GM18517 (cell line): ENCODE results near the gene MYO15B.
A peak's percentile ranks its signal among the peaks of the same experiment; 100 is the strongest.

Experiments used
- ATAC-seq: cut with Tn5 transposase; IDR thresholded peaks from one replicate; pipeline ENCODE4 v1.9.1; 2021; ENCODE audit warnings: mild to moderate bottlenecking, moderate library complexity; ENCODE audit not compliant: unreplicated experiment

MYO15B gene

GRCh38 chr17:75622771-75623273, 35.2 kb downstream of the MYO15B start:
- ATAC-seq, result no peak

GRCh38 chr17:75623386-75623785, 35.8 kb downstream of the MYO15B start:
- ATAC-seq, result no peak

GRCh38 chr17:75624021-75624420, 36.4 kb downstream of the MYO15B start:
- ATAC-seq, result no peak

GRCh38 chr17:75624714-75625345, 37.2 kb downstream of the MYO15B start:
- ATAC-seq, result no peak

GRCh38 chr17:75625813-75626486, 38.4 kb downstream of the MYO15B start:
- no peak for ATAC-seq

GRCh38 chr17:75626496-75627038, 39.0 kb downstream of the MYO15B start:
- ATAC-seq, result no peak

GRCh38 chr17:75627094-75627493, 39.5 kb downstream of the MYO15B start:
- no peak for ATAC-seq

- ATAC-seq, result no peak
Measured at GRCh38 chr17:75628425-75628824, 40.8 kb downstream of the MYO15B start.

- ATAC-seq, result no peak
Measured at GRCh38 chr17:75629157-75629556, 41.6 kb downstream of the MYO15B start.

- ATAC-seq, result no peak
Measured at GRCh38 chr17:75630071-75630917, 42.7 kb downstream of the MYO15B start.

GRCh38 chr17:75631353-75631752, 43.8 kb downstream of the MYO15B start:
- no peak for ATAC-seq

- no peak for ATAC-seq
Measured at GRCh38 chr17:75632428-75632827, 44.8 kb downstream of the MYO15B start.

GRCh38 chr17:75632863-75633485, 45.4 kb downstream of the MYO15B start, which contains the start of gene SMIM5:
SMIM5 (plus strand) TSS chr17:75633434; CDS start chr17:75640202, 6,768 bp downstream.
- peak; percentile 60 for ATAC-seq

GRCh38 chr17:75633486-75634375, 46.1 kb downstream of the MYO15B start:
- ATAC-seq, result no peak

GRCh38 chr17:75634376-75634740, 46.8 kb downstream of the MYO15B start:
- no peak for ATAC-seq

GRCh38 chr17:75634754-75635609, 47.4 kb downstream of the MYO15B start:
- ATAC-seq, result no peak

- ATAC-seq, result no peak
Measured at GRCh38 chr17:75635610-75636202, 48.1 kb downstream of the MYO15B start.

GRCh38 chr17:75636381-75637142, 49.0 kb downstream of the MYO15B start:
- no peak for ATAC-seq
